Measurements from ENCODE around the gene SAXO1.
"Not testable (repeated sequence)": the region's sequence is repeated elsewhere in the genome, so short reads cannot be mapped to it uniquely, and the experiment has no call there.

The SAXO1 gene, protein sequence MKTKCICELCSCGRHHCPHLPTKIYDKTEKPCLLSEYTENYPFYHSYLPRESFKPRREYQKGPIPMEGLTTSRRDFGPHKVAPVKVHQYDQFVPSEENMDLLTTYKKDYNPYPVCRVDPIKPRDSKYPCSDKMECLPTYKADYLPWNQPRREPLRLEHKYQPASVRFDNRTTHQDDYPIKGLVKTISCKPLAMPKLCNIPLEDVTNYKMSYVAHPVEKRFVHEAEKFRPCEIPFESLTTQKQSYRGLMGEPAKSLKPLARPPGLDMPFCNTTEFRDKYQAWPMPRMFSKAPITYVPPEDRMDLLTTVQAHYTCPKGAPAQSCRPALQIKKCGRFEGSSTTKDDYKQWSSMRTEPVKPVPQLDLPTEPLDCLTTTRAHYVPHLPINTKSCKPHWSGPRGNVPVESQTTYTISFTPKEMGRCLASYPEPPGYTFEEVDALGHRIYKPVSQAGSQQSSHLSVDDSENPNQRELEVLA

DNA sequence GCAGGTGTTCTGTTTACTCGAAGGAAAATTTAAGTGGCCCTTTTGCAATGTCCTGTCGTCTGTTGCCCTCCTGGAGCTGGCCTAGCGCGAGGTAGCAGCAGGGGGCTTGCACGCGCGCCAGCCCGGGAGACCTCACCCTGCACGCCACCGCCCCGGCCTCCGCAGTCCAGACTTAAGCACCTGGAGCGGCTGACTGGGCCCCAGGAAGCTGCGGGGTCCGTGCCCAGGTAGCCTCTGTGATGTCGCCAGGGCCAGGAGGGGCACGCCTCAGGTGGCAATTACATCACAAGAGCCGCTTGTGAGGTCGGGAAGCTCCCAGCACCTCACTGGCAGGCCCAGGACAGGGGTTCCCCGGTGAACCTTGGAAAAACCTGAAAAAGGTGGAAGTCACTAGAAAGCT lies at the start of gene SAXO1:
Gene SAXO1, minus strand, starts transcription at position 195 of the 400 bp plus-strand sequence. CDS start 301 bp downstream, outside the sequence.
- DNase-seq (ENCODE audit: low read depth), result no peak

DNA sequence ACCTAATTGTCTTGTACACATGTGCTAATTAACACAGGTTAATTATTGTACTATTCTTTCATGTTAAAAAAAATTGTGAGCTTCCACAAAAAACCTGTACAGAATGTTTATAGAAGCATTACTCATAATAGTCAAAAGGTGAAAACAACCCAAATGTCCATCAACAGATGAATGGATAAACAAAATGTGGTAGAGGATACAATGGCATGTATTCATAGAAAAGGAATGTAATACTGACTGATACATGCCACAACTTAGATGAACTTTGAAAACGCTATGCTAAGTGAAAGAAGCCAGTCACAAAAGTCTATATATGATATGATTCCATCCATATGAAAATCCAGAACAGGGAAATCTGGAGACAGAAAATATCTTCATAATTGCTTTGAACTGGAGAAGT lies 41.8 kb upstream of the SAXO1 start:
- DNase-seq (ENCODE audit: low read depth), result no peak

DNA sequence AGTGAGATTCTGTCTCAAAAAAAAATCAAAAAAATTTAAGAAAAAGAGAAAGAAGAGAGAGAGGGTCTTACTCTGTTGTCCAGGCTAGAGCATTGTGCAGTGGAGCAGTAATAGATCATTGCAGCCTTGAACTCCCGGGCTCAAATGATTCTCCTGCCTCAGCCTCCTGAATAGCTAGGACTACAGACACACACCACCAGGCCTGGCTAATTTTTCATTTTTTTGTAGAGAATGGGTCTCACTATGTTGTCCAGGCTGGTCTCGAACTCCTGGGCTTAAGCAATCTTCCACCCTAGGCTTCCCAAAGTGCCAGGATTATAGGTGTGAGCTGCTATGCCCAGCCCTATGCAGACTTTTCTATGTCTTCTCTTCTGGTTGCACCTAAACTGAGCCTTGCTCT lies 41.2 kb upstream of the SAXO1 start:
- DNase-seq (ENCODE audit: low read depth), result no peak

DNA sequence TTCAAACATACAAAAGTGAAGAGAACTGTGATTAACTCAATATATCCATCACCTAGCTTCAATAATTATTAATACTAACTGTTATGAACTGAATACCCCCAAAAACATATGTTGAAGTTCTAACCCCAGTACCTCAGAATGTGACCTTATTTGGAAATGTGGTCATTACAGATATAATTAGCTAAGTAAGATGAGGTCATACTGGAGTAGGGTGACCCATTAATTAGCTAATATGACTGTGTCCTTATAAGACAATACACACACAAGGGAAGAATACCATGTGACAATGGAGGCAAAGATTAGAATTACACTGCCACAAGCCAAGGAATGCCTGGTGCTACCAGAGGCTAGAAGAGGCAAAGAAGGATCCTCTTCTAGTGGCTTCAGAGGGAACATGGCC lies 24.0 kb upstream of the SAXO1 start:
- no peak for DNase-seq (ENCODE audit: low read depth)

DNA sequence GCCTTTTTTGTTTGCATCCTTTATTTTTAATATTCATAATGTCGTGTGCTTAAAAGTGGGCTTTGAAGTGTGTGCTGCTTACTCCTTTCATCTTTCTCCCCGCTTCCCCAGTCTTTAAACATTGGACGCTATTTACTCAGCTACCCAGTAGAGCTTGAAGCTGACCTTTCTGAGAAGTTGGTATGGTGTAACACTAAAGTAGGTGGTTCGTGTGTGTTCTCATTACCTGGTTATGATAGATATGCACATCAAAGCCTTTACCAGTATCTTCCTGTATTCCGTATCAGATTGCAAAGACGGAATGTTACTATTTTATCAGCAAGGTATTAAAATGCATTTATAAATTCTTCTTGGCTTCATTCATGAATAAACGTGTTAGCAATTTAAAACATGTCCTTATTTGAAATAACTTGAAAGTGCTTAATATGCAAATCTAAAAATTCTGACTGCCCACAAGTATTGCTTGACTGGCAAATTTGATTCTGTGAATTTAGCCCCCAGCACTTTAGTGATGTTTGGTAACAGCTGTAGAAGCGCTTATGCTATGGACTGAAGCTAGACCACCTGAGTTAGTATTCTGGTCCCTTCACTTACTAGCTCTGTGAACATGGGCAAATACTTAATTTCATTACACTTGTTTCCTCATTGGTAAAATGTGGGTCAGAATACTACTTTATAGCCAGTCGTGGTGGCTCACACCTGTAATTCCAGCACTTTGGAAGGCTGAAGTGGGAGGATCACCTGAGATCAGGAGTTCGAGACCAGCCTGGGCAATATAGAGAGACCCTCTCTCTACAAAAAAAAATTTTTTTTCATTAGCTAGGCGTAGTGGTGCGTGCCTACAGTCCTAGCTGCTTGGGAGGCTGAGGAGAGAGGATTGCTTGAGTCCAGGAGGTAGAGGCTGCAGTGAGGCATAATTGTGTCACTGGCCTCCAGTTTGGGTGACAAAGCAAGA lies 17.9 kb upstream of the SAXO1 start:
- no peak for DNase-seq (ENCODE audit: low read depth)

DNA sequence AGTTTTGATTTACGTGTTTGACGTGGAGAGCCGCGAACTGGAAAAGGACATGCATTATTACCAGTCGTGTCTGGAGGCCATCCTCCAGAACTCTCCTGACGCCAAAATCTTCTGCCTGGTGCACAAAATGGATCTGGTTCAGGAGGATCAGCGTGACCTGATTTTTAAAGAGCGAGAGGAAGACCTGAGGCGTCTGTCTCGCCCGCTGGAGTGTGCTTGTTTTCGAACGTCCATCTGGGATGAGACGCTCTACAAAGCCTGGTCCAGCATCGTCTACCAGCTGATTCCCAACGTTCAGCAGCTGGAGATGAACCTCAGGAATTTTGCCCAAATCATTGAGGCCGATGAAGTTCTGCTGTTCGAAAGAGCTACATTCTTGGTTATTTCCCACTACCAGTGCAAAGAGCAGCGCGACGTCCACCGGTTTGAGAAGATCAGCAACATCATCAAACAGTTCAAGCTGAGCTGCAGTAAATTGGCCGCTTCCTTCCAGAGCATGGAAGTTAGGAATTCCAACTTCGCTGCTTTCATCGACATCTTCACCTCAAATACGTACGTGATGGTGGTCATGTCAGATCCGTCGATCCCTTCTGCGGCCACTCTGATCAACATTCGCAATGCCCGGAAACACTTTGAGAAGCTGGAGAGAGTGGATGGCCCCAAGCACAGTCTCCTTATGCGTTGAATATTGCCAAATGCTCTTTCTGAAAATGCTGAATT lies 17.1 kb upstream of the SAXO1 start:
- DNase-seq (ENCODE audit: low read depth), result no peak

DNA sequence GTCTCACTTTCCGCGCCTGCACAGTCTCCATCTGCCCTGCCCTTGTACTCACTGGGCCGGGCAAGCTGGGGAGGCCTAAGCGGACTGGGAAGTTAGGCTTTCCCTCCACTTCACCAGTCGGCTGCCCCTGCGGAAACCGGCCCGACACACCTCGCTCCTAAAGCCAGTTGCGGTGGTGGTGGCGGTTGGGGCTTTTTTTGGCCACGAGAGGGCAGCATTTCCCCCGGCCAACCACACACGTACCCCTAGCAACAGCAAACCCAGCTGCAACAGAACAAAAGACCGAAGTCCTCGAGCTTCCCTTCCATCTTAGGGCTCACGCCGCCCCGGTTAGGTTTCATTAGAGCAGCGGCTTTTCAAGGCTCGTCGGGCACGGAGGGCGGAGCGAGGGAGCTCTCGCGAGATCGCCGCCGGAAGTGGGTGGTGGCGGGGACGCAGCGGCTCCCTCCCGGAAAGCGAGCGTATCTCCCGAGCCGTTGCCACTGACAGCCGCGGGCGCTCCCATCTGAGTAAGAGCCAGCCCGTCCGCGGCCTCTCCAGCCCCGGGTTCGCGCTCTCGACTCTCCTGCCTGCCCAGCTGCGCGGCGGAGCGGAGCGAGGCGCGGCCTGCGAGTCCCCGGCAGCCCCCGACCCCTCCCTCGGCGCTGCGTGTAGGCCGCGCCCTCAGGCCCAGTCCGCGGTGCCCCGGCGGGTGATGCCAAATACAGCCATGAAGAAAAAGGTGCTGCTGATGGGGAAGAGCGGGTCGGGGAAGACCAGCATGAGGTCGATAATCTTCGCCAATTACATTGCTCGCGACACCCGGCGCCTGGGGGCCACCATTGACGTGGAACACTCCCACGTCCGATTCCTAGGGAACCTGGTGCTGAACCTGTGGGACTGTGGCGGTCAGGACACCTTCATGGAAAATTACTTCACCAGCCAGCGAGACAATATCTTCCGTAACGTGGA lies 16.2 kb upstream of the SAXO1 start, which contains the start of gene RRAGA:
Gene RRAGA, plus strand, starts transcription at position 462 of the 951 bp plus-strand sequence. Its CDS starts 233 bp downstream, at position 695.
- DNase-seq (ENCODE audit: low read depth), result peak; percentile 86

DNA sequence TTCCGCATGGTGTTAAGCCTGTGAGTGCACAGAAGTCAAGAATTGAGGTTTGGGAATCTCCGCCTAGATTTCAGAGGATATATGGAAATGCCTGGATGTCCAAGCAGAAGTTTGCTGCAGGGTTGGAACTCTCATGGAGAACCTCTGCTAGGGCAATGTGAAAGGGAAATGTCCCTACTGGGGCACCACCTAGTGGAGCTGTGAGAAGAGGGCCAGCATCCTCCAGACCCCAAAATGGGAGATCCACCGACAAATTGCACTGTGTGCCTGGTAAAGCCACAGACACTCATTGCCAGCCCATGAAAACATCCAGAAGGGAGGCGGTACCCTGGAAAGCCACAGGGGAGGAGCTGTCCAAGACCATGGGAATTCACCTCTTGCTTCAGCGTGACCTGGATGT lies 3.6 kb upstream of the SAXO1 start:
- no peak for DNase-seq (ENCODE audit: low read depth)

DNA sequence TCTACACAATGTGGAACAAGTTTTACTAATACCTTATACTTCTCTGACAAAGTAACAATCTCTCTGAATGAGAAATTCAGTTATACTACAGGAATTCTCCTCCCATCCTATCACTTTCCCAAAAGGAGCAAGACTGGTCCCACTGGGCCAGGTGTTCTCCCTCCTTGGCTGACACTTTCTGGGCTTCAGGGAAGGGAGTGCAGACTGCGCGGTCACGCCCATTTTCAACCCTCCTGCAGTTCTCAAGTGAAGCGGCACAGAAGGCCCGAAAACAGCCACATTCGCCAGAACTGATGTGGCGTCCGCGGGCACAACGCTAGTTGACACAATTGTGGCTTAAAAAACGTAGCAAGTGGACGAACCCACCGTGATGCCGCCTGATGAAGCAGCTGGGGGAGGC lies 603 bp downstream of the SAXO1 start:
- DNase-seq (ENCODE audit: low read depth), result no peak

DNA sequence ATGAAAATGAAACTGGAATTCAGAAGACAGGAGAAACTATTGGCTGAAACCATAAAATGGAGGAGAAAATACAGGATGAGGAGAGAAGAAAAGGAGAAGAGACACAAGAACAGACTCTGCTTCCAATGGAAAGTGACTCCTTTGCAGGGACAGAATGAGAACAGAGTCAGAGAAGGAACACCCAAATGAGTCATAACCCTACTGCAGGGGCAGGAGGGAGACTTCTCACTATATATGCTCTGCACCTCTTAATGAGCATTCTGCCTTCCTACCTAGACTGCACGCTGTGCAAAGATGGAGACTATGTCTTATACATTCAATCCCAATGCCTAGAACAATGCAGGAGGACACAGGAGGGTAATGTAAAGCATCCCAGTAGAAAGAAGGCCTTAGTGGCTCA lies 2.1 kb downstream of the SAXO1 start:
- no peak for DNase-seq (ENCODE audit: low read depth)

DNA sequence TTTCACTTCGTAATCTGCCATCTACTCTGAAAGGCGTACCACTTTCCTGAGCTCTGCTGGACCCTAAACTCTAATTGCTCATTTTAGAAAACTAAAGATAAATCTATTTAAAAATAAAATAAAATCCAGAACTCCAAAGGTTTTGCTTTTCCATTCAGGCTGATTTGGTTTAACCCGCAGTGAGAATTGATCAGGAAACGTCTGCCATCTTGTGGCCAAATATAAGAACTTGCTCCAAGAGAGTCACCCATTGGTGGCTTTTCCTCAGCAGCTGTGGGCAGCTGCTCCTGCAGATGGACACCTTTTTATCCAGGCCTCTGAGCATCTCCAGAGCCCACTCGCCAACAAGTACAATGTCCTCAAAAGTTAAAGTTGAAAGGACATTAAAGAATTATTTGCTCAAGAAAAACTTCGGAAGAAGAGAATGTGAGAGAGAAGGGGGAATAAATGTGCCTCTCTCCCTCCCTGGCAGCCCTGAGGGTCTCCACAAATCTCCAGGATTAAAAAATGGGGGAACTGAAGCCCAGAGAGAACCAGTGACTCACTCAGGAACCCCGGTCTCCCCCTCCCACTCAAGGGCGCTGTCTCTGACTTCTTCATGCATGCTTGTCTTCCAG lies 4.1 kb downstream of the SAXO1 start:
- DNase-seq (ENCODE audit: low read depth), result no peak

DNA sequence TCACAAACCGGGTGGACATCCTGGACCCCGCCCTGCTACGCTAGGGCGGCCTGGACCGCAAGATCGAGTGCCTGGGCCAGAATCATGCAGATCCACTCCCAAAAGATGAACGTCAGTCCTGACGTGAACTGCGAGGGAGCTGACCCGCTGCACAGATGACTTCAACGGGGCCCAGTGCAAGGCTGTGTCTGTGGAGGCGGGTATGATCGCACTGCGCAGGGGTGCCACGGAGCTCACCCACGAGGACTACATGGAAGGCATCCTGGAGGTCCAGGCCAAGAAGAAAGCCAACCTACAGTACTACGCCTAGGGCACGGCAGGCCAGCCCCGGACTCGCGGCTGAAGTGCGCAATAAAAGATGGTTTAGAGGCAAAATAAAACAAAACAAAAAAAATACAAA lies 5.2 kb downstream of the SAXO1 start:
- DNase-seq (ENCODE audit: low read depth), result no peak

DNA sequence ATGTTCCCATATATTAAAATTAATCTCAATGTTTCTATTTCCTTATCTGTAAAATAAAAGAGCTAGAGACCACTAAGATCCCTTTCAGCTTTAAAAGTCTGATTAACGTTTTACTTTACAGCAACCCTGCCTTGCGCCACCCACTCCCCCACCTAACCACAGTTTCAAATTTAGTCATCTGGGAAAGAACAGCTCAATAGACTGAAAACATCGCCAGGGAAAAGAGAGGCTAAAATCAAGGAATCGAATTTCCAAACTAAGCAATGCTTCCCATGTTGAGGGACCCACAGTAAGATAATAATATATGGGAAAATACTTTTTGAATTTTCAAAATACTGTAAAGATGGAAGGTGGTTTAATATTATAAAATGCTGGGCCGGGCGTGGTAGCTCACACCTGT lies 6.6 kb downstream of the SAXO1 start:
- DNase-seq (ENCODE audit: low read depth), result no peak

DNA sequence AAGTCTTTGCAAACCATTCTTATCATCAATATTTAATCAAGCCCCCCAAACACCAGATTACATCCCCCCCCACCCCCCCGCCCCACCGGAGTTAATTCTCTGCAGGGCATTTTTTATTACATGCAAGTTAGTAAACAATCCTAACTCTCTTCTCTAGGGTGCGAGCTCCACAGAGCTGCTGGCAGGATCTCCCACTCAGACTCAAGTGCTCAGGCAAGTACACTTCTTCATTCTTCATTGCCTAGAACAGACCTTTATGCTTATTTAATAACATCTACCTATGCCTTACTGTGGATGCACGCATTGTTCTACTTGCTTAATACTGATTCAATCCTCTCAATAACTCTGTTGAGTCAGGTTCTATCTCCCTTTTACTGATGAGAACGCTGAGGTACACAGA lies 9.9 kb downstream of the SAXO1 start:
- DNase-seq (ENCODE audit: low read depth), result no peak

DNA sequence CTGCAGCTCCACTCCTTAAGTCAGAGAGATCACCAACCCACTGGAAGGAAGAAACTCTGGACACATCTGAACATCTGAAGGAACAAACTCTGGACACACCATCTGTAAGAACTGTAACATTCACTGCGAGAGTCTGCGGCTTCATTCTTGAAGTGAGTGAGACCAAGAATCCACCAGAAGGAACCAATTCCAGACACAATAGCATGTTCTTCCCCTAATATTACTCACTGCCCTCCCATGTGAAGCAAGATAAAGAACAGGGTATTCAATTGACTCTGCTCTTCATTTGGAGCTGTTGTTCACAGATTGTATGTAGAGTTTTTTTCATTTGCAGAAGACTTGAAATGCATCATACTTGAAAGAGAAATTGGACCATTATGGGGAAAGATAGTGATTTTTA lies 10.8 kb downstream of the SAXO1 start:
- DNase-seq (ENCODE audit: low read depth), result no peak

DNA sequence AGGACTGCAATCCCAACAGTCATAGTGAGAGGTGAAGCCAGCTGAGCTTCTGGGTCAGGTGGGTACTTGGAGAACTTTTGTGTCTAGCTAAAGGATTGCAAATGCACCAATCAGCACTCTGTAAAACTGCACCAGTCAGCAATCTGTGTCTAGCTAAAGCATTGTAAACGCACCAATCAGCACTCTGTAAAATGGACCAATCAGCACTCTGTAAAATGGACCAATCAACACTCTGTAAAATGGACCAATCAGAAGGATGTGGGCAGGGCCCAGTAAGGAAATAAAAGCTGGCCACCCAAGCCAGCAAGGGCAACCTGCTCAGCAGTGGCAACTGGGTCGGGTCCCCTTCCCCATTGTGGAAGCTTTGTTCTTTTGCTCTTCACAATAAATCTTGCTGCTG lies 11.4 kb downstream of the SAXO1 start:
- DNase-seq (ENCODE audit: low read depth), result not testable (repeated sequence)

DNA sequence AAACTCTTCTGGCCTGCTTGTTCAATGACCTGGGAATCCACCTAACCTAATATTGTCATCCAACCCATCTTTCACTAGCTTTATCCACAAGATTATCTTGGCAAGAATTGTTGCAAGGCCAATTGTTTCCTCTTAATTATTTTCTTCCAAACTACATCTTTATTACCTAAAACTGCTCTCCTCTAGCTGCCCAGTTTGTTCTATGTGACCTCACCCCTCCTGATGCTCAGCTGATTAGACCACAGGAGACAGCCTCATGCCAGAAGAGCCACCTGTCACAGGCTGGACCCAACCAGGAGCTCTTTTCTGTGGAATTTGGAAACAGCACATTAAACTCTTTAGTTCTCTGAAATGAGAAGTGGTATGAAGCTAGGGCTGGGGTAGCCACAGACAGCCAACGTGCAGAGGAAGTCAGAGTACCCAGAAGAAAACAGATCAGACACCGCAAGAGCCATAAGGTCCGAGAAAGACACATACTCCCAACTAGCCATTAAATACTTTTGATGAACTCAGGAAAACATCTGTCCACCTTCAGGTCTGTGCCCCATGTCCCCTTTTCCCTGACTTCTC lies 12.0 kb downstream of the SAXO1 start:
- DNase-seq (ENCODE audit: low read depth), result no peak

DNA sequence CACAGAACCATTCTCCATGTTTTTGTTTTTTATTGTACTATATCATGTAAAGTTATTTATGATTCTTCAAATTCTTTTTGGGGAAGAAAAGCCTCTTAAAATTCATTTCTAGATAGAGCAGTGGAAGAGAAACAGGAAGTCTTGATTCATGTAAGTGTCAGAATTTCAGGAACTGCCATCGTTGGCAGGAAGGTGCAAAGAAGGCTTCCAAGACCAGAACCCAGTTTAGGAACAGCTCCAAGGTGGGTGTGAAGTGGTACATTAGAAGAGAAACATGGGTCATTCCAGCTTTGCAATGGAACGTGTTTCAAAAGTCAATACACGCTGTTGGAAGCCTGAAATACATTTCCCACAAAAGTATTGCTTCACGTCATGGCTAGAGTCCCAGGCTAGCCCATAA lies 14.8 kb downstream of the SAXO1 start:
- no peak for DNase-seq (ENCODE audit: low read depth)

DNA sequence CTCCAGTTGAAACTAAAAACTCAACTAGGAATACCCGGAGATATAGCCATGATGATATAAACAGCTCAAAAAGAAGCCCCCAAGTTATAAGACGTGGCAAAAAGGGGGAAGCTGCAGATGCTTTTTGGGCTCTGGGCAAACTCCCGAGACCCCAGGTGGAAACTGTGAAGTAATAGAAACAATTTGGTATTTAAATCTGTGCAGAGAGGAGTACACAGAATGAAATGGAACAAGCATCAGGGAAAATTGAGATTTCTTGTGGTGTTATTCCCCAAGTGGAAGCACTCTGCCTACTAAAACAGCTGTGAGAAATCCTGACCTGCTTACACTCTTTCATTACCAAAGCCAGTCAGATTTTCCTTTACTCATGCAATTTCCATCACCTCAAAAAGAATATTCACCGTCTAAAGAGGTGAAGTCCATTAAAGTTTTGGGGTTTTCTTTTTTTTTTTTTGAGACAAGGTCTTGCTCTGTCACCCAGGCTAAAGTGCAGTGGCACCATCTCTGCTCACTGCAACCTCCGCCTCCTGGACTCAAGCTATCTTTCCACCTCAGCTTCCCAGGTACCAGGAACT lies 23.5 kb downstream of the SAXO1 start:
- no peak for DNase-seq (ENCODE audit: low read depth)

DNA sequence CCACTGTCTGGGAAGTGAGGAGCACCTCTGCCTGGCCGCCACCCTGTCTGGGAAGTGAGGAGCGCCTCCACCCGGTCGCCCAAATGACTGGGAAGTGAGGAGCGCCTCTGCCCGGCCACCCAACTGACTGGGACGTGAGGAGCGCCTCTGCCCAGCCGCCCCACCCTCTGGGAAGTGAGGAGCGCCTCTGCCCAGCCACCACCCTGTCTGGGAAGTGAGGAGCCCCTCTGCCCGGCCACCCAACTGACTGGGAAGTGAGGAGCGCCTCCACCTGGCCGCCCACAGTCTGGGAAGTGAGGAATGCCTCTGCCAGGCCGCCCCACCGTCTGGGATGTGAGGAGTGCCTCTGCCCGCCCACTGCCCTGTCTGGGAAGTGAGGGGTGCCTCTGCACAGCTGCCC lies 32.9 kb downstream of the SAXO1 start:
- no peak for DNase-seq (ENCODE audit: low read depth)
